HEK293 (cell line): ENCODE measurements around the gene CTXN2.

Experiments
- CTCF ChIA-PET: fragments of 350-600 bp; formaldehyde crosslinking; extraction: SDS; loops from one replicate; lab custom pipeline; 2021; ENCODE audit warnings: antibody characterized with exemption; lab: Yijun Ruan, JAX
- POLR2A ChIA-PET: fragments of 300-600 bp; formaldehyde crosslinking; extraction: SDS; loops from one replicate; lab custom pipeline; 2020; ENCODE audit warnings: antibody characterized with exemption, inconsistent platforms; lab: Yijun Ruan, JAX
- H3K27ac ChIP-seq: fragments of 200-500 bp; sonication (Bioruptor generic); 2 replicates; pipeline ENCODE4 v1.5.1; 2014; ENCODE audit warnings: low read depth, low read length, control low read depth, inconsistent platforms; ENCODE audit errors: extremely low read depth
- H3K36me3 ChIP-seq, 2 experiments: fragments of 200-500 bp in 1 of 2; sonication (Bioruptor generic) in 1 of 2; 1 replicate in 1 of 2; 2 replicates in 1 of 2; pipeline ENCODE4 v1.5.1; 2014 to 2017; ENCODE audit warnings: inconsistent platforms in 2 of 2, low read length in 2 of 2; ENCODE audit not compliant: control insufficient read depth in 2 of 2, insufficient read depth in 1 of 2
- H3K4me1 ChIP-seq: fragments of 200-500 bp; sonication (Bioruptor generic); 2 replicates; pipeline ENCODE4 v1.5.1; 2014; ENCODE audit warnings: mild to moderate bottlenecking, low read length, inconsistent platforms; ENCODE audit not compliant: control insufficient read depth, insufficient read depth
- H3K4me3 ChIP-seq: 2 replicates; pipeline ENCODE4 v1.5.1; 2011; ENCODE audit warnings: low read depth, mild to moderate bottlenecking, control low read depth, low read length, moderate library complexity
- H3K9me3 ChIP-seq: fragments of 200-500 bp; sonication (Bioruptor generic); 2 replicates; pipeline ENCODE4 v1.5.1; 2014; ENCODE audit warnings: low read depth, low read length, inconsistent platforms; ENCODE audit not compliant: control insufficient read depth, insufficient read depth
- EGR2 ChIP-seq: fragments of 450-650 bp; formaldehyde crosslinking; IDR thresholded peaks from 2 replicates; pipeline ENCODE4 v1.5.1; 2016; ENCODE audit warnings: low read depth, missing biosample characterization, missing genetic modification characterization
- GLIS2 ChIP-seq: fragments of 450-650 bp; formaldehyde crosslinking; IDR thresholded peaks from 2 replicates; pipeline ENCODE4 v1.5.1; 2016; ENCODE audit warnings: missing biosample characterization, missing genetic modification characterization
- KLF8 ChIP-seq: fragments of 450-650 bp; formaldehyde crosslinking; IDR thresholded peaks from 2 replicates; pipeline ENCODE4 v1.5.1; 2016; ENCODE audit warnings: missing biosample characterization, missing genetic modification characterization
- PATZ1 ChIP-seq: fragments of 450-650 bp; formaldehyde crosslinking; IDR thresholded peaks from 2 replicates; pipeline ENCODE4 v1.5.1; 2016; ENCODE audit warnings: missing biosample characterization, missing genetic modification characterization
- PRDM1 ChIP-seq: fragments of 450-650 bp; formaldehyde crosslinking; IDR thresholded peaks from 2 replicates; pipeline ENCODE4; 2016; ENCODE audit warnings: missing biosample characterization, missing genetic modification characterization
- SCRT2 ChIP-seq: fragments of 450-650 bp; formaldehyde crosslinking; IDR thresholded peaks from 2 replicates; pipeline ENCODE4 v1.5.1; 2016; ENCODE audit warnings: missing biosample characterization, missing genetic modification characterization
- YY2 ChIP-seq: fragments of 450-650 bp; formaldehyde crosslinking; IDR thresholded peaks from 2 replicates; pipeline ENCODE4 v1.5.1; 2016; ENCODE audit warnings: missing biosample characterization, missing genetic modification characterization
- ZBTB21 ChIP-seq: fragments of 450-650 bp; formaldehyde crosslinking; IDR thresholded peaks from 2 replicates; pipeline ENCODE4 v1.5.1; 2017; ENCODE audit warnings: missing biosample characterization, missing genetic modification characterization
- ZBTB6 ChIP-seq: fragments of 450-650 bp; formaldehyde crosslinking; IDR thresholded peaks from 2 replicates; pipeline ENCODE4 v1.5.1; 2017; ENCODE audit warnings: missing biosample characterization, missing genetic modification characterization
- ZFP37 ChIP-seq: fragments of 450-650 bp; formaldehyde crosslinking; IDR thresholded peaks from 2 replicates; pipeline ENCODE4 v1.5.1; 2016; ENCODE audit warnings: missing biosample characterization, missing genetic modification characterization
- ZNF121 ChIP-seq: fragments of 450-650 bp; formaldehyde crosslinking; IDR thresholded peaks from 2 replicates; pipeline ENCODE4 v1.5.1; 2016; ENCODE audit warnings: missing biosample characterization, missing genetic modification characterization
- ZNF2 ChIP-seq: fragments of 450-650 bp; formaldehyde crosslinking; IDR thresholded peaks from 2 replicates; pipeline ENCODE4 v1.5.1; 2016; ENCODE audit warnings: missing biosample characterization, missing genetic modification characterization
- ZNF274 ChIP-seq, 2 experiments: fragments of 200-500 bp in 1 of 2; fragments of 450-650 bp in 1 of 2; sonication (Bioruptor generic) in 1 of 2; formaldehyde crosslinking in 1 of 2; IDR thresholded peaks; 2 replicates each; pipeline versions ENCODE4 v1.5.1 to v1.6.1; 2014 to 2016; ENCODE audit warnings: borderline replicate concordance in 1 of 2, inconsistent platforms in 1 of 2, low read length in 1 of 2, missing biosample characterization in 1 of 2, missing genetic modification characterization in 1 of 2
- ZNF341 ChIP-seq: fragments of 450-650 bp; formaldehyde crosslinking; IDR thresholded peaks from 2 replicates; pipeline ENCODE4; 2016; ENCODE audit warnings: low read depth, missing biosample characterization, missing genetic modification characterization
- ZNF449 ChIP-seq: fragments of 450-650 bp; formaldehyde crosslinking; IDR thresholded peaks from 2 replicates; pipeline ENCODE4 v1.5.1; 2017; ENCODE audit warnings: missing biosample characterization, mild to moderate bottlenecking, missing genetic modification characterization, moderate library complexity
- ZNF514 ChIP-seq: fragments of 450-650 bp; formaldehyde crosslinking; IDR thresholded peaks from 2 replicates; pipeline ENCODE4 v1.5.1; 2016; ENCODE audit warnings: missing biosample characterization, missing genetic modification characterization
- ZNF610 ChIP-seq: fragments of 450-650 bp; formaldehyde crosslinking; IDR thresholded peaks from 2 replicates; pipeline ENCODE4 v1.5.1; 2016; ENCODE audit warnings: missing biosample characterization, missing genetic modification characterization, borderline replicate concordance
- ZNF623 ChIP-seq: fragments of 450-650 bp; formaldehyde crosslinking; IDR thresholded peaks from 2 replicates; pipeline ENCODE4 v1.5.1; 2016; ENCODE audit warnings: missing biosample characterization, missing genetic modification characterization
- ZNF660 ChIP-seq: fragments of 450-650 bp; IDR thresholded peaks from 2 replicates; pipeline ENCODE4 v1.5.1; 2018; ENCODE audit warnings: missing biosample characterization, mild to moderate bottlenecking, missing genetic modification characterization
- ZNF677 ChIP-seq: fragments of 450-650 bp; IDR thresholded peaks from 2 replicates; pipeline ENCODE4 v1.5.0; 2018; ENCODE audit warnings: missing biosample characterization, mild to moderate bottlenecking, missing genetic modification characterization, moderate library complexity
- ZSCAN16 ChIP-seq: fragments of 450-650 bp; formaldehyde crosslinking; IDR thresholded peaks from 2 replicates; pipeline ENCODE4 v1.5.1; 2016; ENCODE audit warnings: missing biosample characterization, missing genetic modification characterization
- ZXDB ChIP-seq: fragments of 450-650 bp; formaldehyde crosslinking; IDR thresholded peaks from 2 replicates; pipeline ENCODE4 v1.5.1; 2016; ENCODE audit warnings: missing biosample characterization, missing genetic modification characterization
- TF ChIP-seq, protein P1 (sequence below): fragments of 450-650 bp; formaldehyde crosslinking; IDR thresholded peaks from 2 replicates; pipeline ENCODE4 v1.5.1; 2016; ENCODE audit warnings: missing biosample characterization, missing genetic modification characterization, low read depth
- TF ChIP-seq, protein P2 (sequence below): fragments of 450-650 bp; formaldehyde crosslinking; IDR thresholded peaks from 2 replicates; pipeline ENCODE4 v1.5.1; 2016; ENCODE audit warnings: missing biosample characterization, missing genetic modification characterization

The CTXN2 gene

DNA sequence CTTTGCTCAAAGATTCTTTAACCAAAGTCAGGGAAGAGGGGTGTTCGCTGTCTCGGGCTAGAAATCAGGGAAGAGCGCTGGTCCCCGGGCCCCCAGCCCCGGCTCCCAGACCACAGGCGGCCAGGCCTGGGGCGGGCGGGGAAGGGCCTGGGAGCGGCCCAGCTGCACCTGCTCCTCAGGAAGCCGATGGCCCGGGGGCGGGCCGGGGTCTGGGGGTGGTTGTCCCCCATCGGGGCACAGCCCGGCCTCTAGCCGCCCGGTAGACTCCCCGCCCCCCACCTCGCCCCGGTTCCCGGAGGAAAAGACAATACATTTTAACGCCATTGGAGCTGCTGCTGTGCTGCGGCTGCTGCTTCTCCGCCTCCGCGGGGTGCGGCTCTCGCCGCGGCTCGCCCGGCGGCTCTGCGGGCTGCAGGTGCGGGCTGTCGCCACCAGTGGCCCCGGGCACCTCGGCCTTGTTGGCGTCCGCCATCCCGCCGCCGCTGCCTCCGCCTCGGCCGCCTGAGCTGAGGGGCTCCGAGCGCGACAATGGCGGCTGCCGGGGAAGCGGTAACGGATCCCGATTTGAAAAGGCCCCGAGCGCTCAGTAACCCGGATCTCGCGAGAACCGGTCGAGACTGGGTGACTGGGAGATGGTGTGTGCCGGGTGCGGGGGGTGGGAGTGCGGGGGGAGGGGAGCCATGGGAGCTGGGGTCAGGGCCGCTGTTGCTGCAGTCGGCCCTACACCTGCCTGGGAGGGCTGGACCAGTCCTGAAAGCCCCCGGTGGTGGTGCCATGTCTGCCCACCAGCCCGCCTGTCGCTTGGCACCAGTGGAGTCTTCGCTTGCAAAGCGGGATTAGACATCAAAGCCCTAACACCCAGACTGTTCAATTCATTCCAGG lies 13.5 kb upstream of the CTXN2 start, which contains the start of gene MYEF2 (continued):
- TF ChIP-seq, protein P1, sequence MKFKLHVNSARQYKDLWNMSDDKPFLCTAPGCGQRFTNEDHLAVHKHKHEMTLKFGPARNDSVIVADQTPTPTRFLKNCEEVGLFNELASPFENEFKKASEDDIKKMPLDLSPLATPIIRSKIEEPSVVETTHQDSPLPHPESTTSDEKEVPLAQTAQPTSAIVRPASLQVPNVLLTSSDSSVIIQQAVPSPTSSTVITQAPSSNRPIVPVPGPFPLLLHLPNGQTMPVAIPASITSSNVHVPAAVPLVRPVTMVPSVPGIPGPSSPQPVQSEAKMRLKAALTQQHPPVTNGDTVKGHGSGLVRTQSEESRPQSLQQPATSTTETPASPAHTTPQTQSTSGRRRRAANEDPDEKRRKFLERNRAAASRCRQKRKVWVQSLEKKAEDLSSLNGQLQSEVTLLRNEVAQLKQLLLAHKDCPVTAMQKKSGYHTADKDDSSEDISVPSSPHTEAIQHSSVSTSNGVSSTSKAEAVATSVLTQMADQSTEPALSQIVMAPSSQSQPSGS (tag by site-specific recombination): no peak
- peak; percentile 61 for TF ChIP-seq SCRT2 (tag by site-specific recombination)
- 0 out of 2 replicates have a peak, but pooled peaks have one; percentile 12 for TF ChIP-seq ZXDB (tag by site-specific recombination)
- peak; percentile 78 for TF ChIP-seq ZBTB6 (tag by site-specific recombination)
- TF ChIP-seq ZNF514 (tag by site-specific recombination): no peak
- TF ChIP-seq KLF8 (tag by site-specific recombination): peak; percentile 11; the same call in 1 of the 2 replicates
- TF ChIP-seq ZNF660 (tag by site-specific recombination): no peak
- peak; percentile 39 for TF ChIP-seq PATZ1 (tag by site-specific recombination)
- TF ChIP-seq YY2: peak; percentile 57
- TF ChIP-seq ZFP37: no peak
- TF ChIP-seq GLIS2 (tag by site-specific recombination): peak; percentile 22; the same call in 1 of the 2 replicates

DNA sequence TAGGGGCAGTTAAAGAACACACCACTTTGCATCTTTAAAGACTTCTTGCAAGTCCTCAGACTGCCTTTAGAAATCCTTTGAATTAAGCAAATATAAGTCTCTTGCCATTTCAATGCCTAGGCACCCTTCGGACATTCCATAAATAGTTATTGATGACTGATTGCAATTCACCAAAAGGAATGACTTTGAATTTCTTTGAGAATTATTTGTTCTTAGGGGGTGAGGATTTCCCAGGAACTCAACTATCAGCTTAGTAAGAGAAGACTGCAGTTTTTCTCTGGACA lies 12.9 kb upstream of the CTXN2 start:
- TF ChIP-seq ZBTB21: no peak
- TF ChIP-seq ZNF341 (tag by site-specific recombination): 0 out of 2 replicates have a peak, but pooled peaks have one; percentile 5
- TF ChIP-seq ZNF2 (tag by site-specific recombination): no peak
- TF ChIP-seq YY2: no peak
- no peak for TF ChIP-seq ZNF121
- no peak for TF ChIP-seq ZNF274 (IDR thresholded peaks at IDR 0.05; ENCODE audit: low read length)
- TF ChIP-seq ZNF274 (tag by site-specific recombination; IDR thresholded peaks at IDR 0.05; ENCODE audit: borderline replicate concordance): no peak
- no peak for TF ChIP-seq PRDM1 (tag by site-specific recombination)
- TF ChIP-seq, all 188 proteins: peak for 1
- Histone ChIP-seq H3K36me3 (no peaks in the 10 kb centered on the region), H3K27ac (no peak overlapping the region), H3K9me3 (no peaks in the 10 kb centered on the region), H3K4me1 (no peaks in the 10 kb centered on the region), H3K4me3 (peak overlapping the region; percentile 60)
- POLR2A ChIA-PET: interaction anchor here (1.2 kb wide), 1 partner anchor 59 kb away, joined by 3 read pairs; no protein-coding TSS in a partner anchor
- CTCF ChIA-PET: no interaction called here

GRCh38 chr15:48182749-48183148 lies 8.7 kb upstream of the CTXN2 start:
- H3K9me3 ChIP-seq: no peaks in the 10 kb centered on the region
- ChIA-PET CTCF (no interaction called here), POLR2A (no interaction called here)
- TF ChIP-seq, protein P2, sequence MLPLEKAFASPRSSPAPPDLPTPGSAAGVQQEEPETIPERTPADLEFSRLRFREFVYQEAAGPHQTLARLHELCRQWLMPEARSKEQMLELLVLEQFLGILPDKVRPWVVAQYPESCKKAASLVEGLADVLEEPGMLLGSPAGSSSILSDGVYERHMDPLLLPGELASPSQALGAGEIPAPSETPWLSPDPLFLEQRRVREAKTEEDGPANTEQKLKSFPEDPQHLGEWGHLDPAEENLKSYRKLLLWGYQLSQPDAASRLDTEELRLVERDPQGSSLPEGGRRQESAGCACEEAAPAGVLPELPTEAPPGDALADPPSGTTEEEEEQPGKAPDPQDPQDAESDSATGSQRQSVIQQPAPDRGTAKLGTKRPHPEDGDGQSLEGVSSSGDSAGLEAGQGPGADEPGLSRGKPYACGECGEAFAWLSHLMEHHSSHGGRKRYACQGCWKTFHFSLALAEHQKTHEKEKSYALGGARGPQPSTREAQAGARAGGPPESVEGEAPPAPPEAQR (tag by site-specific recombination): no peak
- no peak for TF ChIP-seq ZSCAN16
- no peak for TF ChIP-seq ZNF623
- TF ChIP-seq ZNF449 (tag by site-specific recombination): no peak
- TF ChIP-seq EGR2 (tag by site-specific recombination): no peak
- TF ChIP-seq, protein P1 (tag by site-specific recombination): no peak
- TF ChIP-seq ZNF514 (tag by site-specific recombination): no peak
- no peak for TF ChIP-seq ZNF610 (tag by site-specific recombination)
- TF ChIP-seq ZNF677 (tag by site-specific recombination): no peak

More at GRCh38 chr15:48182749-48183148, 8.7 kb upstream of the CTXN2 start:
- Histone ChIP-seq H3K36me3 (no peaks in the 10 kb centered on the region), H3K4me3 (no peak overlapping the region), H3K27ac (no peak overlapping the region), H3K4me1 (no peaks in the 10 kb centered on the region)
